ENCODE data around the gene POU5F1.

DNA sequence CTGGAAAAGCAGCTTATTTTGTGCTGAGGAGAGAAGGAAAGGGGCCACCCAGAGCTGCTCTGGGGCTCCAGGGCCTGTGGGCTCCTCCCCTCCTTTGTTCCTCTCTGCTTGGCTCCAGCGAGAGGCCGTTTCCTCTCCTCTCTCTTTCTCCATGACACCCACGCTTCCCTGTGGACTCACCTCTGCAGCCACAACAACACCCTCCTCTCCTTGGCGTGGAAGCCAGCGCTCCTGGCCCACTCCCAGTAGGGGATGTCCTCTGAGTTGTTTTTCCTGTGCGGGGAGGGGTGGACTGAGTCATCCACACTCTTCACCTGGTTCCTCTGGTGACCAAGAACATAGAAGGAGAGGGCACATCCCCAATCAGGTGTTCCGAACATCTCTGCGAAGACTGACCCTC lies 45.3 kb downstream of the POU5F1 start:
- TF ChIP-seq, protein P1, sequence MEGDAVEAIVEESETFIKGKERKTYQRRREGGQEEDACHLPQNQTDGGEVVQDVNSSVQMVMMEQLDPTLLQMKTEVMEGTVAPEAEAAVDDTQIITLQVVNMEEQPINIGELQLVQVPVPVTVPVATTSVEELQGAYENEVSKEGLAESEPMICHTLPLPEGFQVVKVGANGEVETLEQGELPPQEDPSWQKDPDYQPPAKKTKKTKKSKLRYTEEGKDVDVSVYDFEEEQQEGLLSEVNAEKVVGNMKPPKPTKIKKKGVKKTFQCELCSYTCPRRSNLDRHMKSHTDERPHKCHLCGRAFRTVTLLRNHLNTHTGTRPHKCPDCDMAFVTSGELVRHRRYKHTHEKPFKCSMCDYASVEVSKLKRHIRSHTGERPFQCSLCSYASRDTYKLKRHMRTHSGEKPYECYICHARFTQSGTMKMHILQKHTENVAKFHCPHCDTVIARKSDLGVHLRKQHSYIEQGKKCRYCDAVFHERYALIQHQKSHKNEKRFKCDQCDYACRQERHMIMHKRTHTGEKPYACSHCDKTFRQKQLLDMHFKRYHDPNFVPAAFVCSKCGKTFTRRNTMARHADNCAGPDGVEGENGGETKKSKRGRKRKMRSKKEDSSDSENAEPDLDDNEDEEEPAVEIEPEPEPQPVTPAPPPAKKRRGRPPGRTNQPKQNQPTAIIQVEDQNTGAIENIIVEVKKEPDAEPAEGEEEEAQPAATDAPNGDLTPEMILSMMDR (conservative IDR thresholded peaks at IDR 0.05; ENCODE audit: low read depth, low read length) = no peak
- no peak for TF ChIP-seq EZH2 (IDR thresholded peaks at IDR 0.05; ENCODE audit: borderline replicate concordance, low read depth, low read length, poor library complexity, severe bottlenecking)

All from A673 (cell line).